Measurements from ENCODE around the gene NTM.

NTM gene

GRCh38 chr11:132078264-132079076 lies 708.1 kb downstream of the NTM start:
- DNase-seq (ENCODE audit: extremely low spot score), result no peak
- TF ChIP-seq FOXM1 (IDR thresholded peaks at IDR 0.05; ENCODE audit: borderline replicate concordance) (no peak), ZNF384 (IDR thresholded peaks at IDR 0.05) (no peak), PKNOX1 (IDR thresholded peaks at IDR 0.05) (no peak), HDGF (IDR thresholded peaks at IDR 0.05; ENCODE audit: borderline replicate concordance) (no peak)
- POLR2A ChIA-PET, result interaction anchor here (0.6 kb wide), 1 partner anchor 9 kb away, joined by 3 read pairs; no protein-coding TSS in a partner anchor
- CTCF ChIA-PET, result no interaction called here

DNA sequence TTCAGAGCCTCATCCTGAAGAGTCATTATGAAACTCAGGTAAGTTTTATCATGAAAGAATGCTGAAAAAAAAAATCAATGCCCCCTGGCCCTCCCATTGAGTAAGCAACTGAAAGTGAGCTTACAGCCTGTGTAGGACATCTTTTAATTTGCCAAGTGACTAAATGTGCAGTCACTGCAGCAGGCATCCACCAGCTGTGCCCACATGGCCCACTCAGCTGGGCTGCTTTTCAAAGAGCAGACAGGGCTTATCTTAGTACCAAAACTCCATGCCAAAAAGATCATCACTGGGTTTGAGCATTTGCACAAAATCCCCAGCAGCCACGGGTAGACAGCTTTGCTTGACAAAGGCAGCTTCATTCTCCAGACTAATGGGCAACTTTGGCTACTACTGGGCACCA lies 709.7 kb downstream of the NTM start:
- DNase-seq (ENCODE audit: extremely low spot score), result no peak
- CTCF ChIA-PET, result no interaction called here
- POLR2A ChIA-PET, result no interaction called here

DNA sequence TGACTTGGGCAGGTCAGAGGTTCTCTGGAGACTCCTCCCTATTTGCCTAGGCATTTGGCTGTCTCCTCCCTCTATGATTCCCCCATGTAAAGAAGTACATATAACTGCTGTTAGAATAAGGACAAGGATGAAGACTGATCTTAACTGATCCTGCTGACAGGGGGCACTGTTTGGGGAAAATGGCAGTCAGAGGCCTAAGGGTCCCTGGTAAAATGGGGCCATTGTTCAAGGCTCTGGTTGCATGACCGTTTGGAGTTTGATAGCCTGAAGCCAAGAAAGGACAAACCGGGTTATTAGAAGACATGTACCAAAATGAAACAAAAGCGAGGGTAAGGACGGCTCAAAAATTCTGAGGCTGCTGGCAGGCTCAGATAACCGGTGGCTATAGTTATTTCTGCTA lies 712.2 kb downstream of the NTM start:
- CTCF ChIA-PET, result no interaction called here
- POLR2A ChIA-PET, result no interaction called here
- TF ChIP-seq FOXM1 (IDR thresholded peaks at IDR 0.05; ENCODE audit: borderline replicate concordance), result no peak
- no peak for TF ChIP-seq PKNOX1 (IDR thresholded peaks at IDR 0.05)
- no peak for DNase-seq (ENCODE audit: extremely low spot score)

More for the DNA sequence above, 709.7 kb downstream of the NTM start:
- no peak for TF ChIP-seq BHLHE40 (IDR thresholded peaks at IDR 0.05; ENCODE audit: borderline replicate concordance)
- no peak for TF ChIP-seq ZNF384 (IDR thresholded peaks at IDR 0.05)
- TF ChIP-seq FOXM1 (IDR thresholded peaks at IDR 0.05; ENCODE audit: borderline replicate concordance), result no peak
- no peak for TF ChIP-seq HDGF (IDR thresholded peaks at IDR 0.05; ENCODE audit: borderline replicate concordance)
- no peak for TF ChIP-seq CTBP1 (IDR thresholded peaks at IDR 0.05; ENCODE audit: borderline replicate concordance)
- TF ChIP-seq SP1 (IDR thresholded peaks at IDR 0.05), result no peak
- TF ChIP-seq FOXK2 (IDR thresholded peaks at IDR 0.05), result no peak
- TF ChIP-seq TARDBP (IDR thresholded peaks at IDR 0.05), result no peak
- no peak for TF ChIP-seq LEF1 (IDR thresholded peaks at IDR 0.05; ENCODE audit: borderline replicate concordance)
- no peak for TF ChIP-seq FOXA1 (IDR thresholded peaks at IDR 0.05)
- TF ChIP-seq SUZ12 (IDR thresholded peaks at IDR 0.05), result no peak
- no peak for TF ChIP-seq NFRKB (IDR thresholded peaks at IDR 0.05)

- ChIA-PET POLR2A (no interaction called here), CTCF (no interaction called here)
- TF ChIP-seq FOXM1 (IDR thresholded peaks at IDR 0.05; ENCODE audit: borderline replicate concordance) (no peak), FOXA1 (IDR thresholded peaks at IDR 0.05) (no peak), LEF1 (IDR thresholded peaks at IDR 0.05; ENCODE audit: borderline replicate concordance) (no peak), FOXK2 (IDR thresholded peaks at IDR 0.05) (no peak), TARDBP (IDR thresholded peaks at IDR 0.05) (no peak), SUZ12 (IDR thresholded peaks at IDR 0.05) (no peak), HDGF (IDR thresholded peaks at IDR 0.05; ENCODE audit: borderline replicate concordance) (no peak), ZNF384 (IDR thresholded peaks at IDR 0.05) (no peak), BHLHE40 (IDR thresholded peaks at IDR 0.05; ENCODE audit: borderline replicate concordance) (no peak), SP1 (IDR thresholded peaks at IDR 0.05) (no peak), NFRKB (IDR thresholded peaks at IDR 0.05) (no peak), PKNOX1 (IDR thresholded peaks at IDR 0.05) (no peak), ELF4 (IDR thresholded peaks at IDR 0.05) (no peak), L3MBTL2 (conservative IDR thresholded peaks at IDR 0.05) (no peak)
- no peak for DNase-seq (ENCODE audit: extremely low spot score)
Observed at GRCh38 chr11:132084433-132084832, 714.0 kb downstream of the NTM start.

DNA sequence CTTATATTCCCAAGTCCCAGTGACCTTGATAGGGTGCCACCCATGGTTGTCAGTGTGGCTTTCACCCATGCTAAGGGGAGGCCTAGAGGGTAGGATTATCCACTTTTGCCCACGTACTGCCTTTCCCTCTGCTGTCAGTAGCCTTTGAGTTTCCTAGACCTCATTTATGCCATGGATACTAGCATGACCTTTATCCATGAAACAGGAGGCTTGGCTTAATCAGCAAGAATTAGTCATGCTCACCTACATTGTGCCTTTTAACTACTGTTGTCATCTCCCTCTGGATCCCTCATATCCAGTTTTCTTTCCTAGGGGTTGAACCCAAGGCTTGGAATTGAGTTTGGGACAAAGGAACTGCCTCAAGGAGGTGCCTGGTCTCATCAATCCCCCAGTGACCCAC lies 716.7 kb downstream of the NTM start:
- TF ChIP-seq L3MBTL2 (conservative IDR thresholded peaks at IDR 0.05) (no peak), SUZ12 (IDR thresholded peaks at IDR 0.05) (no peak), SP1 (IDR thresholded peaks at IDR 0.05) (no peak), FOXM1 (IDR thresholded peaks at IDR 0.05; ENCODE audit: borderline replicate concordance) (no peak), ELF4 (IDR thresholded peaks at IDR 0.05) (no peak), ARNT (IDR thresholded peaks at IDR 0.05) (no peak), TARDBP (IDR thresholded peaks at IDR 0.05) (no peak), CTBP1 (IDR thresholded peaks at IDR 0.05; ENCODE audit: borderline replicate concordance) (no peak), PKNOX1 (IDR thresholded peaks at IDR 0.05) (no peak), LEF1 (IDR thresholded peaks at IDR 0.05; ENCODE audit: borderline replicate concordance) (no peak), ZNF384 (IDR thresholded peaks at IDR 0.05) (no peak), FOXA1 (IDR thresholded peaks at IDR 0.05) (no peak), BHLHE40 (IDR thresholded peaks at IDR 0.05; ENCODE audit: borderline replicate concordance) (no peak), FOXK2 (IDR thresholded peaks at IDR 0.05) (no peak), NFRKB (IDR thresholded peaks at IDR 0.05) (no peak), HDGF (IDR thresholded peaks at IDR 0.05; ENCODE audit: borderline replicate concordance) (no peak)
- POLR2A ChIA-PET, result no interaction called here

GRCh38 chr11:132088551-132088950 lies 718.1 kb downstream of the NTM start:
- CTCF ChIA-PET, result no interaction called here

More for the DNA sequence above, 716.7 kb downstream of the NTM start:
- no peak for DNase-seq (ENCODE audit: extremely low spot score)
- CTCF ChIA-PET, result no interaction called here

More at GRCh38 chr11:132088551-132088950, 718.1 kb downstream of the NTM start:
- no peak for DNase-seq (ENCODE audit: extremely low spot score)
- TF ChIP-seq LEF1 (IDR thresholded peaks at IDR 0.05; ENCODE audit: borderline replicate concordance) (no peak), FOXA1 (IDR thresholded peaks at IDR 0.05) (no peak)
- POLR2A ChIA-PET, result no interaction called here
